IPS-NIHi7 (cell line): ENCODE data around the gene PBX1.

ENCODE experiments used
- DNase-seq: peaks from one replicate; pipeline ENCODE4 v3.0.0; 2012; ENCODE audit warnings: mixed read lengths; ENCODE audit errors: extremely low spot score

Gene PBX1

GRCh38 chr1:164695956-164696665 is 137.1 kb downstream of the PBX1 start:
- no peak for DNase-seq

GRCh38 chr1:164699815-164700491 is 141.0 kb downstream of the PBX1 start:
- no peak for DNase-seq

- DNase-seq = no peak
Observed at GRCh38 chr1:164700683-164701082, 141.7 kb downstream of the PBX1 start.

GRCh38 chr1:164701189-164701761 is 142.3 kb downstream of the PBX1 start:
- no peak for DNase-seq

GRCh38 chr1:164702216-164702615 is 143.2 kb downstream of the PBX1 start:
- no peak for DNase-seq

GRCh38 chr1:164702664-164703063 is 143.7 kb downstream of the PBX1 start:
- no peak for DNase-seq

- no peak for DNase-seq
Observed at GRCh38 chr1:164703463-164703862, 144.5 kb downstream of the PBX1 start.

GRCh38 chr1:164703960-164704411 is 145.0 kb downstream of the PBX1 start:
- no peak for DNase-seq

- DNase-seq = no peak
Observed at GRCh38 chr1:164704954-164705353, 146.0 kb downstream of the PBX1 start.

GRCh38 chr1:164706606-164706987 is 147.6 kb downstream of the PBX1 start:
- no peak for DNase-seq

- no peak for DNase-seq
Observed at GRCh38 chr1:164707868-164708331, 148.9 kb downstream of the PBX1 start.

GRCh38 chr1:164708596-164708995 is 149.6 kb downstream of the PBX1 start:
- DNase-seq = no peak

- DNase-seq = no peak
Observed at GRCh38 chr1:164709126-164709525, 150.1 kb downstream of the PBX1 start.

GRCh38 chr1:164709541-164710278 is 150.7 kb downstream of the PBX1 start:
- DNase-seq = no peak

GRCh38 chr1:164712131-164713036 is 153.4 kb downstream of the PBX1 start:
- DNase-seq = no peak

- DNase-seq = no peak
Observed at GRCh38 chr1:164713456-164714207, 154.6 kb downstream of the PBX1 start.

- no peak for DNase-seq
Observed at GRCh38 chr1:164716992-164717703, 158.2 kb downstream of the PBX1 start.

- no peak for DNase-seq
Observed at GRCh38 chr1:164718821-164719220, 159.8 kb downstream of the PBX1 start.

- no peak for DNase-seq
Observed at GRCh38 chr1:164719676-164720439, 160.9 kb downstream of the PBX1 start.
